GM18498 (cell line): ENCODE results near the gene CYSRT1.

Source experiments
- ATAC-seq: cut with Tn5 transposase; IDR thresholded peaks from one replicate; pipeline ENCODE4 v1.9.1; 2021; ENCODE audit warnings: mild to moderate bottlenecking, moderate library complexity; ENCODE audit not compliant: unreplicated experiment

Gene CYSRT1

DNA sequence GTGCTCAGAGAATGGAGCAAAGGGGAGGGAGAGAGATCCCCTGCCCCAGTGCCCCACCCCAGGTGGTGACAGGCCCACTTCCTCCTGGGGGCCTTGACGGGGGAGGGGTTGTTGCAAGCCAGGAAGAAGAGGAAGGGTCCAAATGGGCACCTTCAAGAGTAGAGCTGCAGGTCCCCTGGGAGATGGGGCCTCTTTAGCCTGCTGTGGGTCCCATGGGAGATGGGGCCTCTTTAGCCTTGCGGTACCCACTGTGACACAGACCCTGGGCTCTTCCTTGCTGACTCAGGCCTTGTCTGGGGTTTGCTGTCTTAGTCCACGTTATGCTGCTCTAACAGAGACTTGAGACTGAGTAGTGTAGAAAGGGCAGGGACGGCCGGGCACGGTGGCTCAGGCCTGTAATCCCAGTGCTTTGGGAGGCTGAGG is 43.0 kb downstream of the CYSRT1 start:
- ATAC-seq, result no peak

DNA sequence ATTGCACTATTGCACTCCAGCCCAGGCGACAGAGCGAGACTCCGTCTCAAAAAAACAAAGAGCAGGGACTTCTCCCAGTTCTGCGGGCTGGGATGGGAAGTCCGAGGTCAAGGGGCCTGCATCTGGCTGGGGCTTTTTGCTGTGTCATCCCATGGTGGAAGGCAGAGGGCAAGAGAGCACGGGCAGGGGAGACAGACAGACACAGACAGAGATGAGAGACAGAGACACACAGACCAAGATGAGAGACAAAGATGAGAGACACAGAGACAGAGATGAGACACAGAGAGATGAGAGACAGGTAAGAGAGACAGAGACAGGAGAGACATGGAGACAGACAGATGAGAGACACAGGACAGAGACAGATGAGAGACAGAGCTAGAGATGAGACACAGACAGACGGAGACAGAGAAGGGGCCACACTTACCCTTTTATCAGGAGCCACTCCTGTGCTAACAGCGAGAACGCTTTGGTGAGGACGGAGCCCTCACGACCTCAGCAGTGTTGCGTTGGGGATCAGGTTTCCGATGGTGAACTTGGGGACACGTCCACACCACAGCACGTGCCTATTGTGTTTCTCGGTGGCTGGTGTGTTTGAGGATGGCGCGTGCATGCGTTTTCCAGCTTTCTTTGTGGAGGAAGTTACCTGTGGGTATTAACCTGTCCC is 43.7 kb downstream of the CYSRT1 start:
- ATAC-seq, result no peak

DNA sequence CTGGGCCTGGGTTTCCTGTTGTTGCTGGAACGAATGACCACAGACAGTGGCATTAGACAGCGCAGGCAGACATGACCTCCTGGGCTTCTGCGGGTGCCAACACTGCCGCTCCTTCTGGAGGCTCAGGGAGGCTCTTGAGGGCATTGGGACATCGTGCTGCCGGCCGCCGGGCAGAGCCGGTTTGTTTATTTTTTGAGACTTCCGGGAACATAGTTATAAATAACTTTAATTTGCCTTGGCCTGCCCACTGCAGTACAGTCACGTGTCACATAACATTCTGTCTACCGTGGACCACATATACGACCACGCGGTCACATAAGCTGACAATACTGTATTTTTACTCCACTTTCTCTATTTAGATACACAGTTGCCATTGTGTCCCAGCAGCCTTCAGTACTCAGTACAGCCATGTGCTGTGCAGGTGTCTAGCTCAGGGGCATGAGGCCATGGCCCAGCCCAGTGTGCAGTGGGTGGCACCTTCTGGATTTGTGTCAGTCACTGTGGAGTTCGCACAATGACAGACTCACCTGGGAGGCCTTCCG is 44.3 kb downstream of the CYSRT1 start:
- no peak for ATAC-seq

DNA sequence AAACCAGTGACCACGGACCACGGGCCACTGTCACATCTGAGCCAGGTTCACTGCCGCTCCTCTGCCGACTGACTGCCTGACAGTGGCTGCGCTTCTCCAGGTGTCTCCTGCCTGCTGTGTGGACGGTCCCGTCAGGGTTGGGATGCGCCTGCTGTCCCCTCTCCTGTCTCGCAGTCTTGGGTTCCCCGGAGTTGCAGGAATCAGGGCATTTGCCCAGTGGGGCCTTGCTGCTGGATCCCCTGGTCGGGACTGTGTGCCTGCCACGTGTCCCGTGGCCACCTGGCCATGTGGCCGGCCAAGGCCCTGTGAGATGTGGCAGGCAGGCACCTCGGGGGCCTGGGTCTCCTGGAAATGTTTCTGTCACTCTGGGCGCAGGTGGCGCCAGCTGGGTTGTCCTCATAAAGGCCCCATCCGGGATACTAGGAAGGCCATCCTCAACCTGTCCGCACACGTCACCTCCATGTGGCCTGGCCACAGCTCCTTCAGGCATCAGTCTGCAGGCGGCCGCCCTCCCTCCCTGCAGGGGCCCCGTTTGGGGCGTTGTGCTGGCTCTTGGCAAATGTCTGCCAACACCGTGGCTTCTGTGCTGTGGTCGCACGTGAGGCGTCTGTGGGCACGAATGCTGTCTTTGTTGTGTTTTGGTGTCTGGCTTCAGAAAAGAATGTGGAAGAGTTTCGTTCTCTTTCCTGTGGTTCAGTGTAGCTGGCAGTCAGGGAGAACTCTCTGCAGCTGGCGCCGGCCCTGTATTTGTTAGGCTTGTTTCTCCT is 46.1 kb downstream of the CYSRT1 start:
- no peak for ATAC-seq

DNA sequence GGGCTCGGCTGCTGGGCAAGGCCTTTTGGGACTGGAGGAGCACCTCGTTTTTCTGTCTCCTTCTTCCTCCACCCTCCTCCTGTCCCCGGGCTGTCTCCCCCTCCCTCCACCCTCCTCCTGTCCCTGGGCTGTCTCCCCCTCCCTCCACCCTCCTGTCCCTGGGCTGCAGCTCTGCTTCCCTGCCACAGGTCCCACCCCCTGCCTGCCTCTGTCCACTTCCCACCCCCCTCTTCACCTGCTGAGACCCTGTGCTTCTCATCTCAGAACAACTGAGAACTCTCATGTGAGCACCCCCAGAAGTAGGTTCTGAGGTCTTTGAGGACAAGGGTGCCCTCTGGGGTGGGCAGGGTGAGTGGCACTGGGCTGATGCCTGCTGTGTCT is 46.7 kb downstream of the CYSRT1 start:
- no peak for ATAC-seq

DNA sequence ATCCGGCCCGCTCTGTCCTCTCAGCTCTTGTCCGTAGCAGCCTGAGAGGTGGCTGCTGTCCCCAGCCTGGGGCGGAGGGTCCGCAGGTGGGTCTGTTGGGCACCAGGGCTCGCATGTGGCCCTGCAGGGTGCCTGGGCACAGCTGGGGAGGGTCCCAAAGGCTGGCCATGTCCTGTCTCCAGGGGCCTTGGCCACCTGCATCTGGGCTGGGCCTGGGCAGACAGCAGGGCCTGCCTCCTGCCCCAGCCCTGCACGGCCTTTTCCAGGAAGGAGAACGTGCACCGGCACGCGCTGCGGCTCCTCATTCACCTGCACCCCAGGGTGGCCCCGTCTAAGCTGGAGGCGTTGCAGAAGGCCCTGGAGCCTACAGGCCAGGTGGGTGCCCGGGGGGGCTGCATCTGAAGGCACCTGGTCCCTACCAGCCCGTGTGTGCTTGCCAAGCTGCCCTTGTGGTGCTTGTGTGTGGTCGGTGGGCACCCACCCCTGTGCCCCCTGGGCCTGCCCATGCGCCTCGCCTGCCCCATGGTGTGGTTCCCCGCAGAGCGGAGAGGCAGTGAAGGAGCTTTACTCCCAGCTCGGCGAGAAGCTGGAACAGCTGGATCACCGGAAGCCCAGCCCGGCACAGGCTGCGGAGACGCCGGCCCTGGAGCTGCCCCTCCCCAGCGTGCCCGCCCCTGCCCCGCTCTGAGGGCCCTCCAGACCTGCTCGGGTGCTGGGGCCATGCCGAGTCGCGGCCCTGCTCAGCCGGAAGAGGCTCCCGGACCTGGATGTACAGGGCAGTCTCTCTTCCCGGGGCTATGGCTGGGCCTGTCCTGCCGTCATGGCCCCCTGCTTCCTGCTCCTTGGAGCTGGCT is 47.5 kb downstream of the CYSRT1 start:
- no peak for ATAC-seq

DNA sequence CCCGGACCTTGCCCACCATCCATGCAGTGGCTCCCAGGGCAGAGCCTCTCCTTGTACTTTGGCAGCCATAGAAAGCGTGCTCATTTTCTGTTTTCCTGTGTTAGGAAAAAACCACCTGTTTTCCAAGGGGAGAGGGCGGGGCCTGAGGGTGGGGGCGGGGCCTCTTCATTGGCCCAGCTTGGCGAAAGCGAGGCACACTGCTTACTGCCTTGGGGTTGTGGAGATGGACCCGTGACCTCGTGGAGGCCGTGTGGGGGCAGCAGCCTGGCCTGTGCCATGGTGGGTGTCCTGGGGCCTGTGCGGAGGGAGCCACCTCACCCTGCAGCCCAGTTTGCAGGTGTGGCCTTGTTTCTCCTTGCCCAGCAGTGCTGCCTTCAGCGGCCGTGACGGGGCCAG is 48.1 kb downstream of the CYSRT1 start:
- no peak for ATAC-seq

DNA sequence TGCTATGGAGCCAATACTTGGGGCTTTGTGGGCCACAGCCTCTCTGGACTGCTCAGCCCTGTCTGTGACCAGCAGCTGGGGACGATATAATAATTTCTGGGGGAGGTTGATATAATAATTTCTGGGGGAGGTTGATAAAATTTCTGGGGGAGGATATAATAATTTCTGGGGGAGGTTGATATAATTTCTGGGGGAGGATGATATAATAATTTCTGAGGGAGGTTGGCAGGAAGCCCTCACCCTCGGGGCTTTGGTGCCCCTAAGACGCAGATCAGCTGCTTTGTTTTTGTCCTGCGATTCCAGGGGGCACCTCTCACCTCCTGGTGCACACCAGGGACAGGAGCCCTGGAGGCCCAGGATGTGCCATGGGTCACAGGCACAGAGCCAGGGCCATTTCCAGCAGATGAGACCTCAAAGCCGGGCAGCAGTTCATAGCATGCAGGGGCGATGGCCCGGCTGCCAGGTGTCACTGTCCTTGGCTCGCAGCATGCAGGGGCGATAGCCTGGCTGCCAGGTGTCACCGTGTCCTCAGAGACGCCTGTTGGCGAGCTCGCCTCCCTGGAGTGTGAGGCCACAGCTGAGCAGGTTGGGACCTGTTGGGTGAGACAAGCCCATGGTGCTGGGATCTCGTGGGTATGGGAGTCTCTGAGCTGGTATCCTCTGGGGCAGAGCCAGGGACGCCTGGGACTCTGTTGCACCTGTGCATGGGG is 48.8 kb downstream of the CYSRT1 start:
- no peak for ATAC-seq

DNA sequence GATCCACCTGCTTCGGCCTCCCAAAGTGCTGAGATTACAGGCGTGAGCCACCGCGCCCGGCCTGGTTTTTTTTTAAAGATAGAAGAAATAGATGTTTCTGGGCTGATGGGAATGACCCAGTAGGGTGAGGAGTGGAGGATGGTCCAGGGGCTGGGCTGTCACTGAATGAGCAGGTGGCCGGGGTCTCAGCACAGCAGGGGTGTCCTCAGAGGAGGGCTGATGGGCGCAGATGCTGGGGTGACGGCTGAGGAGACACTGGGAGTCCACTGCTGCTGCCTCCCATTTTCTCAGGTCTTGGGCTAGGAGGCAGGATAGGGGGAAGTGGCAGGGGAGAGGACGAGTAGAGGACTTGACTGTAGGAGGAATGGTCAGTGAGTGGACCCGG is 50.2 kb downstream of the CYSRT1 start:
- no peak for ATAC-seq
